ENCODE results near the gene SECISBP2.

DNA sequence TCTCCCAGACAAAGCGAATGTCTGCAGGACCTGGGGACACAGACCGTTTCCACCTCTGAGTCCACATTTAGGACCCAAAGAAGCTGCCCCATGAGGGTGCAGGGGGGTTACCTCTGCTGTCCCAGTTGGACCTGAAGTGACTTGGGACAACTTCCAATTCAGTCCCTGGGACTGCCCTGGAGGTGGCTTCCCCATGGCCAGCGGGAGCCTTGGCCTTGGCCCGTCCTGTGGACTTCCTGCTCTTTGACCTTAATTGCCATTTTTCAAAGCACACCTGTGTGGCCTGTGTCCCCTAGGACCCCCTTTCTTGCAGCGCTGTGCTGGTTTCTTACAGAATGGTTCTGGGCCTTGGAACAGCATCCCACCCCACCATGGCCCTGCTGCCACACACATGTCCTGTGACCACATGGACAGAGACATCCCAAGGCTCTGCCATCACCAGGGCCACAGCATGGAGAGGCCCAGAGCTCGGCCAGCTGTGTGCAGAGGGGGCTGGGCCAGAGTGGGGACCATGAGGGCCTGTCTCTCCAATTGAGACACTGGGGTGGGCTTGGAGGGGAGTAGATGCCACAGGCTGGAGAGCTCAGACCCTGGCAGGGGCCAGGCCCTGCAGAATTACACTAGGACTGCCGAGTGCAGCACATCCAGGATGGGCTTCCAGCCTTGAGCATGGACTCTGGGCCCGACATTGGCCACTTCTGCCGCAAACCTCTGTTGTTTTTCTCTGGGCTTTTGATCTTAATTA lies 45.8 kb downstream of the SECISBP2 start:
- TF ChIP-seq CTCF (IDR thresholded peaks at IDR 0.05; ENCODE audit: poor library complexity): no peak
- no peak for TF ChIP-seq EZH2phosphoT487 (IDR thresholded peaks at IDR 0.05; ENCODE audit: low read depth, severe bottlenecking, unreplicated experiment)
